Measurements from ENCODE around the gene AP4B1.

DNA sequence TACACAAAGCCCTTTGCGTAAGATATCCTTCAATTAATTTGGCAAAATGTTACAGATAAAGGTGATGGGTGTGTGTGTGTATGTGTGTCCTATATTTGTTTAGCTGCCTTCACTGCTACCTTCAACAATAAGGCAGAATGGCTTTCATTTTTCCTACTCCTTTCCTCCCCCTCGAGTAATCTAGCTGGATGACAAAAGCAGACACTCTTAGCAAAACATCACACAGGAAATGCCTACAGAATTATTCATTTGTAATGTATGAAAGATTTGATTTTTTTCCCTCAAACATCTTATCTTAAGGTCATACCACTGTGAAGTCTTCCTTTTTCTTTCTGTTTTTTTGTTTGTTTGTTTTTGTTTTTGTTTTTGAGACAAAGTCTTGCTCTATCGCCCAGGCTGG, 43.7 kb downstream of the AP4B1 start:
- TF ChIP-seq SP1 (CRISPR knock-in tag; conservative IDR thresholded peaks at IDR 0.05) (no peak), ESRRA (CRISPR knock-in tag; IDR thresholded peaks at IDR 0.05; ENCODE audit: borderline replicate concordance) (no peak), ZNF138 (CRISPR knock-in tag; conservative IDR thresholded peaks at IDR 0.05) (no peak), TEAD4 (CRISPR knock-in tag; IDR thresholded peaks at IDR 0.05) (no peak)
- TF ChIP-seq, protein P1, sequence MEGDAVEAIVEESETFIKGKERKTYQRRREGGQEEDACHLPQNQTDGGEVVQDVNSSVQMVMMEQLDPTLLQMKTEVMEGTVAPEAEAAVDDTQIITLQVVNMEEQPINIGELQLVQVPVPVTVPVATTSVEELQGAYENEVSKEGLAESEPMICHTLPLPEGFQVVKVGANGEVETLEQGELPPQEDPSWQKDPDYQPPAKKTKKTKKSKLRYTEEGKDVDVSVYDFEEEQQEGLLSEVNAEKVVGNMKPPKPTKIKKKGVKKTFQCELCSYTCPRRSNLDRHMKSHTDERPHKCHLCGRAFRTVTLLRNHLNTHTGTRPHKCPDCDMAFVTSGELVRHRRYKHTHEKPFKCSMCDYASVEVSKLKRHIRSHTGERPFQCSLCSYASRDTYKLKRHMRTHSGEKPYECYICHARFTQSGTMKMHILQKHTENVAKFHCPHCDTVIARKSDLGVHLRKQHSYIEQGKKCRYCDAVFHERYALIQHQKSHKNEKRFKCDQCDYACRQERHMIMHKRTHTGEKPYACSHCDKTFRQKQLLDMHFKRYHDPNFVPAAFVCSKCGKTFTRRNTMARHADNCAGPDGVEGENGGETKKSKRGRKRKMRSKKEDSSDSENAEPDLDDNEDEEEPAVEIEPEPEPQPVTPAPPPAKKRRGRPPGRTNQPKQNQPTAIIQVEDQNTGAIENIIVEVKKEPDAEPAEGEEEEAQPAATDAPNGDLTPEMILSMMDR (IDR thresholded peaks at IDR 0.05), result no peak
- TF ChIP-seq, protein P2, sequence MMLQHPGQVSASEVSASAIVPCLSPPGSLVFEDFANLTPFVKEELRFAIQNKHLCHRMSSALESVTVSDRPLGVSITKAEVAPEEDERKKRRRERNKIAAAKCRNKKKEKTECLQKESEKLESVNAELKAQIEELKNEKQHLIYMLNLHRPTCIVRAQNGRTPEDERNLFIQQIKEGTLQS (CRISPR knock-in tag; conservative IDR thresholded peaks at IDR 0.05), result no peak
- TF ChIP-seq, protein P3, sequence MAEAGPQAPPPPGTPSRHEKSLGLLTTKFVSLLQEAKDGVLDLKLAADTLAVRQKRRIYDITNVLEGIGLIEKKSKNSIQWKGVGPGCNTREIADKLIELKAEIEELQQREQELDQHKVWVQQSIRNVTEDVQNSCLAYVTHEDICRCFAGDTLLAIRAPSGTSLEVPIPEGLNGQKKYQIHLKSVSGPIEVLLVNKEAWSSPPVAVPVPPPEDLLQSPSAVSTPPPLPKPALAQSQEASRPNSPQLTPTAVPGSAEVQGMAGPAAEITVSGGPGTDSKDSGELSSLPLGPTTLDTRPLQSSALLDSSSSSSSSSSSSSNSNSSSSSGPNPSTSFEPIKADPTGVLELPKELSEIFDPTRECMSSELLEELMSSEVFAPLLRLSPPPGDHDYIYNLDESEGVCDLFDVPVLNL (CRISPR knock-in tag; IDR thresholded peaks at IDR 0.05; ENCODE audit: borderline replicate concordance, low read depth), result no peak
